Stimulated activated CD8-positive, alpha-beta memory T cell treated with anti-CD3 and anti-CD28 coated beads, Interleukin-2, amount 100 ng/mL, for 1 hour (primary cell): ENCODE measurements around the gene DYRK1A.
A peak's percentile ranks its signal among the peaks of the same experiment; 100 is the strongest.
"Not testable (repeated sequence)": the region's sequence is repeated elsewhere in the genome, so short reads cannot be mapped to it uniquely, and the experiment has no call there.

Source experiments
- DNase-seq, 2 donors: peaks; one replicate each; pipeline ENCODE4 v3.0.0-alpha.2; 2020; ENCODE audit warnings: low read depth in 2 of 2

DYRK1A gene

GRCh38 chr21:37366482-37367316 lies at the start of gene DYRK1A:
Gene DYRK1A (plus strand): TSS chr21:37366773. CDS start chr21:37420375, 53,602 bp downstream.
- peak; percentile 97 to 98 for DNase-seq

GRCh38 chr21:37319551-37319950 lies 47.0 kb upstream of the DYRK1A start:
- DNase-seq, result no peak

- no peak for DNase-seq
Measured at GRCh38 chr21:37322084-37322483, 44.5 kb upstream of the DYRK1A start.

GRCh38 chr21:37324558-37324957 lies 42.0 kb upstream of the DYRK1A start:
- no peak for DNase-seq

GRCh38 chr21:37328147-37328546 lies 38.4 kb upstream of the DYRK1A start:
- not testable (repeated sequence) for DNase-seq

- DNase-seq, result no peak
Measured at GRCh38 chr21:37331411-37331810, 35.2 kb upstream of the DYRK1A start.

- no peak for DNase-seq
Measured at GRCh38 chr21:37335053-37335452, 31.5 kb upstream of the DYRK1A start.

GRCh38 chr21:37337179-37337578 lies 29.4 kb upstream of the DYRK1A start:
- no peak for DNase-seq

- no peak for DNase-seq
Measured at GRCh38 chr21:37337831-37338230, 28.7 kb upstream of the DYRK1A start.

- DNase-seq, result no peak
Measured at GRCh38 chr21:37338671-37339551, 27.7 kb upstream of the DYRK1A start.

- DNase-seq, result no peak
Measured at GRCh38 chr21:37339552-37339939, 27.0 kb upstream of the DYRK1A start.

- no peak for DNase-seq
Measured at GRCh38 chr21:37341254-37341960, 25.2 kb upstream of the DYRK1A start.

GRCh38 chr21:37342046-37342632 lies 24.4 kb upstream of the DYRK1A start:
- DNase-seq, result no peak

- no peak for DNase-seq
Measured at GRCh38 chr21:37346841-37347430, 19.6 kb upstream of the DYRK1A start.

- no peak for DNase-seq
Measured at GRCh38 chr21:37348664-37349063, 17.9 kb upstream of the DYRK1A start.

GRCh38 chr21:37350472-37350871 lies 16.1 kb upstream of the DYRK1A start:
- DNase-seq, result no peak

- no peak for DNase-seq
Measured at GRCh38 chr21:37356706-37357105, 9.9 kb upstream of the DYRK1A start.

GRCh38 chr21:37357691-37358090 lies 8.9 kb upstream of the DYRK1A start:
- no peak for DNase-seq

GRCh38 chr21:37358397-37358796 lies 8.2 kb upstream of the DYRK1A start:
- DNase-seq, result no peak

- no peak for DNase-seq
Measured at GRCh38 chr21:37363936-37364335, 2.6 kb upstream of the DYRK1A start.

- DNase-seq, result no peak
Measured at GRCh38 chr21:37364722-37365121, 1.9 kb upstream of the DYRK1A start.
